Fibroblast of skin of scalp (primary cell): Measurements from ENCODE around the gene TTC28.

Experiments used
- DNase-seq: peaks from one replicate; pipeline ENCODE4 v3.0.0-alpha.2; 2013

TTC28 gene

DNA sequence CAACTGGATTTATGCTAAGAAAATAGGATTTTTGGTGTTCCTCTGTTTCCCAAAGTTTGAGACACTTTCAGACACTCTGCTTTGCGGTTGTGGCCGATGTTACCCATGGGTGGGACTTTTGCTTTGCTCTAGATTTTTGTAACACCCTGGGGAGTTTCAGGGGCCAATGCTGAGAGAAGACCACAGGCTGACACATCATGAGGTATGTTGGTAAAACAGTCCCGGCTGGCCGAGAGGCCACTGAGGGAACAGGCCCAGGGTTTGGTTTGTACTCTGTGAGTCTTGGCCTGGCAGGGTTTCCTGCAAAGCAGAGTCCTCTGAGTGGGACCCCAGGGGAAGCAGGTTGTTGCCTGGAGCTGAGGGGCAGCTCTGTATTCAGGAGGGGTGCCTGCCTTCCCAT is 682.1 kb downstream of the TTC28 start:
- peak; percentile 78 for DNase-seq

DNA sequence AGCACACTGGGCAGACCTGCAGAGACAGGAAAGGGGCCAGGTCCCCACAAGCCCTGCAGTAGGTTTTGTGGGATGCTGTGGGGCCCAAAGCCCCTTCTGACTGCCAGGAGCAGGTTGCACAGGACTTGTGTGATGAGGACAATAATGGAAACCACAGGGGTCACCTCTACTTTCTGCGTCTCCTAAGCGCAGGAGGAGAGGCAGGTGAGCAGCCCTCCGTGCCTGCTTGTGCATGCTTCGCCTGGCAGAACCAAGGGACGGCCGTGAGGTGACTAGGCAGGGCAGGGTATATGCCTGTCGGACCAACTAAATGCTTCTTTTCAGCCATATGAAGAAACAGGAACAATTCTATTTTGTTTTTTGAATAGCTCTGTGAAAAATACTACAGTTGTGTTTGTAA is 682.7 kb downstream of the TTC28 start:
- DNase-seq: no peak

DNA sequence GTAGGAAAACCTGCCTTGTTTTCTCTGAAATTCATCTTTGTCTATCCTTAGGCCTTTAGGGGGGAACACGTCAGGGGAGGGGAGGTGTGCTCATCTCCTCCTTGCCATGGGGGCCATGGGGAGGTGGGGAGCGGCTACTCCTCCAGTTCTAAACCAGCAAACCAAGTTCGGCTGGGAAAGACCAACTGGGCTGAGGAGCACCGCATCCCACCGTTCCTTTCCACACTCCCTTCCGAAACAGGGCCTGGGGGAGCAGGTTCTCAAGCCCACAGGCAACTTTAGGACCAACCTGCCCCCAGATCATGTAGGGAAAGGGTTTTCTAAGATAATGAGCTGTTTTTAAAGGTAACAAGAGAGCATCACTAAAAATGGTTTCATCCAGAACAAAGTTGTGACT is 683.1 kb downstream of the TTC28 start:
- DNase-seq: no peak

DNA sequence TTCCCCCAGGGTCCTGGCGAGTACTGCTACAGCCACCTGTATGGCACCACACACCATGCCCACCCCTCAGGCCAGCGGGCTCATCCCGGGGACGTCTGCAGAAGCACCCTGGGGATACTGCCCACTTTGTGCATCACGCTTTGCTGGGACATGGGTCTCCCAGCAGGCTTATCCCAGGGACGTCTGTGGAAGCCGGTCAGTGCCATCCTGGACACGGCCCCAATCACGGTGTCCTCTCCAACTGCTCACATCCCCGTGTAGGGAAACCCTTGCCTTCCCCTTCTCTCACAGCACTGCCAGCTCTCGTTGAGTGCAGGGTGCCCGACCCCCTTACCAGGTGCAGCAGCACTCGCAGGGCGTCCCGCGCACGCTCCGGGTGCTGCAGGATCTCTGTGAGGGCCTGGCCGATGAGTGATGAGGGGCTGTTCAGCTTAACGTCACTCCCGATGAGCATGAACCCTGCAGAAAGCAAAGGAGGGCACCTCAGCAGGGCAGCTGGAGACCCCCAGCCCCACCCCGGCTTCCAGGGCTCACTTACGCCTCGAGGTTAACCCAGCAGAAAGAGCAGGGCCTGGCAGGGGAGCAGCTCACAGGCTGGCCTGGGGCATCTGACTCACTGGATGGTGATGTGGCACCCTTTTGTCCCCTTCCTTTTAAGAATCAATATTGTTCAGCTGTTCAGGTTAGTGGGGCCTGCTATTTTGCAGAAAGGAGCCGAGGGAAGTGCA is 683.7 kb downstream of the TTC28 start:
- no peak for DNase-seq

DNA sequence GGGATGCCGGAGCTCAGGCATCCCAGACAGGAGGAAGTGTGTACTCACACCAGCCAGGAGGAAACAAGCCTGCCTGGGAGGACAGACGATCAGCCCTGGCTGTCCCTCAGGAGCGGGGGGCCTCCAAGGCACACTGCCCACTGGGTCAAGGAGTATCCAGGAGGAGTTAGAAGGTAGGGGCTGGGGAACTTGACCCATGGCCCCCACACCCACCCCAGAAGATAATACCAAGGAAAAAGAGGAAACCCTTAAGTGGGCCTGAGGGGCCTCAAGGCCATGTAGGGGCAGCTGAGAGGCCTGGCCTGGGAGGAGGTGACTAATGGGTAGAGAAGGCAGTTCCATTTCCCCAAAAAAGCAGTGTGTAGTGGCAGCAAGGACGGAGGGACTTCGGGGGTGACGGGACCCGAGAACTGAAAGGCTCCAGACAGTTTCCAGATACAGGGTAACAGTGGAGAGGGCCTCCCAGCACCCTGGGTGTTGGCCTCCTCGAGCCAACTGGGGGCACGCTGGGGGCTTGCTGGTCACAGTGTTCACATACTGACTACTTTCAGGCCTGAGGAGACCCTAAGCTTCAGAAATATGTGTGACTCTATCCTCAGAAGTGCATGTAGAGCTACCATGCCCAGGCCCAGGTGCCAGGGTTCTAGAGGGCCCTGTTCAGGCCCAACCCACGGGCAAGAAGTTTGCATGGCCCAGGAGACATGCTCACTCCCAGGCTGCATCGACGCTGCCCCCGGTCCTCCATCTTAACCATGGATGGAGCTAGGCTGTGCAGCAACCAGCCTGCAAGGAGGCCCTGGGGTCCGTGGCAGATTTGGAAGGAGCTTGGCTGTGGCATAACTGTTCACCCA is 684.9 kb downstream of the TTC28 start:
- no peak for DNase-seq

DNA sequence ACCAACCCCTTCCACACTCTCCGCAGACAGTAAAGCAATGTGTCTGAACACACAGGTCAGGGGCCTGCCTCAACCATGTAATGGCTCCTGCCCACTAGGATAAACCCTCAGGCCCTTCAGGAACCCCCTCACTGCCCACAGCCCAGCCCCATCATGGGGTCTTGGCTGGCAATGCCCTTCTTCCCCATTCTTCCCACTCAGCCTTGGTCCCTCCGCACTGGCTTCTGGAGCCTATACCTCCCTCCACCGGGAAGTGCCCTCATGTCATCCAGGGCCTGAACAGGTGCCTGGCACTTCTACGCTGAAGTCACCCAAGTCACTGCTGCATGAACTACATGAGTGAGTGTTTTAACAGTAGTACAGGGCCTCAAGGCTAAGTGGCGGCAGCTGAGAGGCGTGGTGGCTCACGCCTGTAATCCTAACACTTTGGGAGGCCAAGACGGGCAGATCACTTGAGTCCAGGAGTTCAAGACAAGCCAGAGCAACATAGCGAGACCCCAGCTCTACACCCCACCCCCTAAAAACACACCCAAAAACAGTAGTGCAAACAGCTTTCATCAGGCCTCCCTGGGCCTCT is 685.8 kb downstream of the TTC28 start:
- no peak for DNase-seq

DNA sequence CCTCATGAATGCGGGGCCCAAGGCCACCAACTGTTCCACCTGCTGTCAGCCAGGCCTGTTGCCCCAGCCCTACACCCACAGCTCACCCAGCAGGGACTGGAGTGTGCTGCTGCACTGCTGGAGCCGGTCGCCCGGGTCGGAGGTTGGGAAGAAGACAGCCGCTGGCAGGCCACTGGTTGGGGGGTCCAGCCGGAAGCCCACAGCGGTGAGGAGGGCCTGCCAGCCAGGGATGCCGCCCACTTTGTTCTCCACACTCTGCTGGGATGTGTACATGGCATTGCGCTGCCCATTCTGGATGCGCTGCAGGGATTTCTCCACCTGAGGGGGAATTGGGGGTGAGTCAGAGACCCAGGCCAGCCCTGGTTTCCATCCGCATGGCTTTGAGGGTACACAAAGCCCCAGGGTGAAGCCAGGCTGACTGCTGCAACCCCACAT is 686.4 kb downstream of the TTC28 start:
- no peak for DNase-seq

DNA sequence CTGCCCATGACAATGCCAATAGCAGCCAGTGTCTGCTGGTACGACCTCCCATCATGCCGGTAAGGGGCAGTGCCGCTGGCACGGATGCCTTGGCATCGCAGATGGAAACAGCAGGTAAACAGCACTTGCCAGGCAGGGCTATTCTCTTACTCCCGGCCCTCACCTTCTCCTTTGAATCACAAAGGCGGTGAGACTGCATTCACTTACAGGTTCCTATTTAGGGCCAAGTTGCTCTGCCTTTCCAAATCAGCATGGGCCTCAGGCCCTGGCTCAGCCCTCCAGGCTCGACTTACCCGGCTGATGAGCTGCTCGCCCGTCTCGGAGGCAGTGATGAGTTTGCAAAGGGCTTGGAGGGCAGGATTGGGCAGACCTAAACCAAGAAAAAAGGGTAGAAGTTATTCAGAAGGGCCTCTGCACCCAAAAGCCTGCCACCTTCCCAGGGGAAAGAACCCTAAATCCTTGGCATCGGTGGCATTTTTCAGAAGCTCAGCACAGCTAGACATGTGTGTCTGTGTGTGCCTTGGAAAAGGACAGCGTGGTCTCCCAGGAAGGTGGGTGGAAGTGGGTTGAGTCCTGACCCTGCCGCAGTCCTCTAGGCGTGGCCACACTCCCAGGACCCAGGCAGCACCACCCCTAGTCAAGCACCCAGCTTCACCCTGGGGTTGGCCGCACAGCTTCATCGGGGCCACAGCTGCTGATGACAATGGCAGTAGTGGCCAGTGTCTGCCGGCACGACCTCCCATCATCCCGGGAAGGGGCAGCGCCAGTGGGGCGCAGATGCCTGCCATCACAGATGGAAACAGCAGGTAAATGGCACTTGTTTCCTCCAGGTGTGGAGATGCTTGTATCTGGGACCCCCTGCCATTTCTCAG is 687.1 kb downstream of the TTC28 start:
- DNase-seq: no peak

DNA sequence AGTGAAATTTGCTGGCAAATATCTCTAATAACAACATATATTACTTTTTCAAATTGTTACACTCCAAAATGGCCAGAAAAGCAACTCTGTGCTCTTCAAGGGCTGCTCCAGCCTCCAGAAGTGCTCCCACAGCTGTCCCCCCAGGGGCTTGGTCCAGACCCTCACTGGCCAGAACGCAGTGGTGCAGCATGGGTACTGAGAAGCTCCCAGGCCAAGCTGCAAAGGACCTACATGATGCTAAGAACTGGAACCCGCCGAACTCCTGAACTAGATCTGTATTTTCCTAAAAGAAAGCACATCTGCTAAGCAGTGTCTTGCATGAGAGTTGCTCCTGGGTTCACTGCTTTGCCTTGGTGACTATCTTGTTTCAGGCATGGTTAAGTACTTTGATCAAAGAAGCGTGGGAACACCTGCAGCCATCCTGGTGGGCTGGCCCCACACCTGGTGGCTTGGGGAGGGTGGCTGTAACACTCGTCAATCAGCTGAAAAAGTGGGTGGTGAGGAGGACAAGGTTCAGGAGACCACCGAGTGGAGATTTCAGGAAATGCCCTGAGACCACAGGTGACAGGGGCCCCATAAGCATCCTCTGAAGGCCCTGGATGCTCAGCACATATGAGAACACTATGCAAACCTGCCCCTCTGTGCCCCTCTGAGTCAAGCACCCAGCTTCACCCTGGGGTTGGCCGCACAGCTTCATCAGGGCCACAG is 687.9 kb downstream of the TTC28 start:
- no peak for DNase-seq

DNA sequence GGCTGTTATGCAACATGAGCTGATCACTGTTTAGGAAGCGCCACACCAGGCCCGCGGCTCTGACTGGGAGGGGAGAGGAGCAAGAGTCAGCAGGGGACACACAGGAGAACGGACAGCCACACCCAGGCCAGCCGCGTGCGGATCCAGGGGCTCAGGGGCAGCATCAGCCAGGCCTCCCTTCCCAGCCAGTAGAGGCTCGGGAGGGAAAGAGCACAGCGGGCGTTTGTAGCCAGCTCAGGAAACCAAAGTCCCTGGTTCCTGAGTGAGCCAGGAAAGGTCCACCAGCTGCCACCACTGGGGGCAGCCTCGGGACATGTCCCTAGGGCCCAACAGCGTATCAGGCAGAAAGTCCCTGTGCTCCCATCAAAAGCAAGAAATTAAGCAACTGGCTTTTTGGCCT is 688.8 kb downstream of the TTC28 start:
- DNase-seq: peak; percentile 41

DNA sequence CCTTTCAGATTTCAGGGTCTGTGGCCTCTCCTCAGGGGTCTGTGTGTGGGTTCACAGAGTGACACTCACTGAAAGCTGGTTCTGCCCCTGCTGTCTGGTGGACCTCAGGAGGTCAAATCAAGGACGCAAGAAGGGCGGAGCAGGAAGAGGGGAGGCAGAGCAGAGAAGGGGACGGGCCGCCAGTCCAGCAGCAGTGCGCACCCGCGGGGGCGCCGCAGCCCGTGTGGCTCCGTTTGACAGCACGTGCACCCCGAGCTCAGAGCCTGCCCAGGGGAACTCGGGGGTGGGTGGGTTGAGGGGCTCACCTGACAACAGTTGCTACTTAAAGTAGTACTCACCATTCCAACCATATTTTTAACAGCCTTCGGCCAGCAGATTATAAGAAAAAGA is 689.2 kb downstream of the TTC28 start:
- DNase-seq: no peak

DNA sequence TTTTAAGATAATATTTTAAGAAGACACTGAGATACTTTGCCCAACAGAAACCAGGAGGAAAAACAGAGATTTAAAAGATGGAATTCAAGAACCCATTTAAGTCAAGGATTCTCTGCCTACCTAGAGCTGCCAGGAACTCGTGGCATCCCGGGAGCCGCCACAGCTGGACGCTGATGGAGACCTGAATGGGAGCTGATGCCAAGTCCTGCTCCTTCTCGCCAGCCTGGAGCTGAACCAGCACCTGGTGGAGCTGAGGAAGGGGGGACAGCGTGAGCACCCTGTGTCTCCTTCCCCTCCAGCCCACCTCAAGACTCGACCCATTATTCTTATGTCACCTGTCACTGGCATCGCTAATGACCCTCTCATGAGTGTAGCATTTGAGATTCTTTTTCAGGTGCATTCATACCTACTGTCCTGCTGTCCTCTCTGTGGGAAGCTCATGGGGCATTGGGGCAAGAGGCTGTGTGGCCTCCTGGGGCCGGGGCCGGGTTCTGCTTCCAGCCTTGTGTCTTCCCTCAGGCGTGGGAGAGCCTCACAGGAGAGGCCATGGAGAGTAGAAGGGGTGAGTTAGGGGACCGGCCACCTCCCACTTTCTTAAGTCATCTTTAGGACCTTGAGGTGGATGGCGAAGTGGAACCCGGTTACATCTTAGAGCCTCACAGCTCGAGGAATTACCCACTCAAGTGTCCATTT is 689.7 kb downstream of the TTC28 start:
- DNase-seq: no peak

DNA sequence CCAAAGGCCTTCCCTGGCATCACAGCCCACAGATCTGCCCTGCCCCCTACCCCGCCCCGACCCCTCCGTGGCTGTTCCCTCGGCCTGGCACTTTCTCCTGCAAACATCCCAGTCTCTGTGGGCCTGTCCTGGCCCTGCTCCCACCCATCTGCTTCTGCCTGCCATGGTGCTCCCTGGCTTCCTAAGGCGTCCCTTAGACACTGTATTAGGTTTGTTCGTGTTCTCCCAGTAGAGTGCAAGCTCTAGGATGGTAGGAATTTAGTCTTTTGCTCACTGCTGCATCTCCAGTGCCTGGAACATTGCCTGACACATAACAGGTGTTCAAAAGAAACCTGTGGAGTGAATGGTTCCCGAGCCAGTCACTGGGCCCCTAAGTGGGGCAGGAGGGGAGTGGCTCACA is 690.9 kb downstream of the TTC28 start:
- DNase-seq: no peak

DNA sequence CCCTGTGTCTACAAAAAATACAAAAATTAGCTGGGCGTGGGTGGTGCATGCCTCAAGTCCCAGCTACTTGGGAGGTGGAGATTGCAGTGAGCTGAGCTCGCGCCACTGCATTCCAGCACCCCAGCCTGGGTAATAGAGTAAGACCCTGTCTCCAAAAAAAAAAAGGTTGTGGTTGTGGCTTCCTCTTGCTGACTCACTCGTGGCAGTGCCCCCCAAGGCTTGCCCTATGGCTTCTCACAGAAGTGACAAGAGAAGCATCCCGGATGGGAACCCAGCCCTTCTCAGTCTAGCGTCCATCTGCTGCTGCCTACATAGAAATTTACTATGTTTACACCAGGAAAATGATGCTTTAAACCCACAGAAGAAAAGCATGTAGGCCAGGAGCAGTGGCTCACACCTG is 692.1 kb downstream of the TTC28 start:
- DNase-seq: peak; percentile 98

DNA sequence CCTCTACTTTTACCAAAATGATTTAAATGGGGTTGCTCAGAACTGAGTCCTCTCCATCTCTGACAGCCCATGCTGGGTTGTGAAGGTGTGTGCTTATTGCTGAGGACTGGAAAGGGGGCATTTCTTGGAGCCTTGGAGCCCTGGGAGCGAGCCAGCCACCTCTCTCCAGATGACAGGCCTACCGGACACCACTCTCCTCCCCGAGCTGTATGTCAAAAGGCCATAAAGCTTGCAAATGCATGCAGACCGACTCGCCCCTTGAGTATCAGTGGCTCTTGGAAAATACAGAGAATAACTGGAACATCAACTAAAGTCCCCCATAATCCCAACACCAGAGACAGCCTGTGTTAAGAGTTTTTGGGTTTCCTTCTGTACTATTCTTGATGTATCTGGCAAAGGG is 692.7 kb downstream of the TTC28 start:
- no peak for DNase-seq

DNA sequence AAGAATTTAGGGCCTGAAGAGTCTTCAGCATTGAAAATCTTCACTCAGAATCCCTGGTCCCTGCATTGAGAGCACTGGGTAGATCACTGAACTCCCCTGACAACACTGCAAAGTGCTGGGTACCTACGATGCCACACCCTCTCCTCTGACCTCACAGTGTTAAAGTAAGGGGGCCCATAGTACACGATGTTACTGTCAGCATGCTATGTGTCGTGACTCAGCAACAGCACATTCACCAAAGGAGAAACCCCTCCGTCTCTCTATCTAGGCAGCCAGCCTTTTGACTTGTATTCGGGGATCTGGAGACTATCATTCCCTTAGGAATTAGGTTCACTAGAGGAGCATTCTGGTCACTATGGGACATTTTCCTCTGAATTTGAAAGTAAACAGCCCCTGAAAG is 693.2 kb downstream of the TTC28 start:
- DNase-seq: no peak

DNA sequence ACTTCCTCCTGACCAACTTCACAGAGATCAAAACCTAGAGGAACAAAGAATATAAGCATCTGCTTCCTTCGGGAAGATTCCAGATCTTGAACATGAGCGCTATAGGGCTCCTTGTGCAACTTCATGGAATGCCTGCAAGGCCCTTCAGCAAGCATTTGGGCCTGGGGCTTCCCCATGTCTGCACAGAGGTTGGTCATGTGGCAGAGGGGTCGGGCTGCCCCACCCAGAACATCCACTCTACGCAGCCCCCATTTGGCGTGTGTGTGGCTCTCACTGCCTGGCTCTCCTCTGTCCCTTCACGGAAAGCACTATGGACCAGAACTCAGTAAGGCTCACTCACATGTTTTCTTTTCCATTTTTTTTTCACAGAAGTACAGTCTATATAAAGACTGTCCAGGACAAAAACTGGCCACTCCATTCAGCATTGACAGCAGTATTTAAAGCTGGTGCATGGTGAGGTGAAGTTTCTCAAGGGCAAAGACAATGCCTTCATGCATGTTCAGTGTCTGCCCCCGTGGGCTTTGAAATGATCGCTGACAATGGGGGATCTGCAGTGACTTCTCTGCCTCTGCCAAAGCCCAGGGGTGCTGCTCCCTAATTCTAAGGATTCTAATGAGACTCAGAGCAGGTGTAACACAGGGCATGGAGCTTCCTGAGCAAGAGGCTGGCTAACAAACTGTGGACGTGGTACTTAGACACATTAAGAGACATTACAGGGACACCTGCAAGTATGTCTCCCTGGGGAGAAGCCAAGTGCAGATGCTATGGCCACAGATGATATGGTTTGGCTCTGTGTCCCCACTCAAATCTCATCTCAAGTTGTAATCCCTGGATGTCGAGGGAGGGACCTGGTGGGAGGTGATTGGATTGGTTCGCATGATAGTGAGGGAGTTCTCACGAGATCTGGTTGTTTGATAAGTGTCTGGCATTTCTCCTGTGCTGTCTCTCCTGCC is 694.0 kb downstream of the TTC28 start:
- no peak for DNase-seq

DNA sequence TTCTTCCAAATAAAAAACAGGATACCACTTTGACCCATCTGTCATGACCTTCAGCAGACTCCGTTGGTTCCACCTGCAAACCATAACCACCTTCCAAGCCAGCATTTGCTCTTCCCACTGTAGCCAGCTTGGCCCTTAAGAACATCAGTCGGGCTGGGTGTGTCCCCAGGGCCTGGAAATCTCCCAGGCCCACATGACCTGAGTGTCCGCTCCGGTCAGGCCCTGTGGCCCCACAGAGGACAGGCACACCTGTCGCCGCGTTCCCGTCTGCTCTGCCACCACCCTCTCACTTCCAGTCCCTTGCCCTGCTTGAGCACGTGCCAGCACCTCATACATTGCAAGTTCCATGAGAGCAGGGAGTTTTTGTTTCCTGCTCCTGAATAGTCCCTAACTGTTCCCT is 694.9 kb downstream of the TTC28 start:
- no peak for DNase-seq

DNA sequence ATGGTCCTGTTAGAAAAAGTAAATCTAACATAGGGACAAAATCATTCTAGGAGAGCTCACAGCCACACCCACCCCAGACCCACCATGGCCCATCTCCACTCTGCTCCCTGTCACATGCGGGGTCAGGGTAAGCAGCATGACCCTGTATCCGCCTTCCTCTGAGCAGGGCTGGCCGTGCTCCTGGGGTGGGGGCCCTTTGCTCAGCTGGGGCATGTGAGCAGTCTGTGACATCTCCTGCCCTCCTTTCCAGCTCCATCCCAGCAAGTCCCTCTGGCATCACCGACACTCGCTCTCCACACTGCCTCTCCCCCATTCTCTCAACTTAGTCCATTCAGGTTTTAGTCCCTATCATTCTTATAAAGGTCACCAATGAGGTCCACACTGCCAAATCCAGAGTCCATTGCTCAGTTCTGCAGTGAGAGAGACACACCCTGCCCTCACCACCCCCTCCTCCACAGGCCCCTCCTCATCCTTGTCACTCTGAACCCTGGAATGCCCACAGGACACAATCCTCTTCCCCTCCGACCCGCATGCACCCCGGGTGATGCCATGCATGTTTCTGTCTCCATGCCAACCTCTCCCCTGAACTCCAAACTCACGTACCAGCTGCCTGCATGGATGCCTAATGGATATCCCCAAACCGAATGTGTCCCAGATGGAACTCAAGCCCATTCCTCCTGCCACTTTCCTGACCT is 695.5 kb downstream of the TTC28 start:
- no peak for DNase-seq

DNA sequence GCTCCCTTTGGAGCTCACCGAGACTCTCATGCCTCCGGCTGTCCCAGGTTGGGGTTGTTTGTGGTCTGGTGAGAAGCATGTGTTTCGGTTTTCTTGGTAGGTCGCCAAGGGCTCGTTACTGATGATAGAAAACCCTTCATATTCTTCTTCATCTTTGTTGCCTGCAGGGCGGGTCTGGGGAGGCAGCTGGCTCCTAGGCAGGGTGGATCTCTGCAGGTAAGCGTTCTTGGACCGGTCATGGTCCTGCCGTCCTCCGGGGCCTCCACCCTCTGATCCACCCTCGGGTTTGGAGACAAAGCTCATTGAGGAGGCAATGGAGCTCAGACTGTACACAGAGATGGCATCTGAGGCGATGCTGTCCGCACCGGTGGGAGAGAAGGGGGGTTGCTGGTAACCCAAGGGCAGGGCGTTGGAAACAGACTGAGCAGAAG is 696.3 kb downstream of the TTC28 start:
- no peak for DNase-seq
